ENCODE results near the gene ARFGAP1. TPM values are rescaled to one million over a fixed set of nuclear protein-coding genes. Genes with fewer than 3 reads are reported as not detected.

ARFGAP1 gene
- total RNA-seq, 1 donor from 2014 or later, result 220 TPM

- Histone ChIP-seq H3K79me2 (ENCODE audit: insufficient read depth, low read length) (no peaks in the 10 kb centered on the region), H4K20me1 (ENCODE audit: insufficient read depth, low read length) (peaks cover 4% of the 10 kb centered on the region), H3K9ac (ENCODE audit: low read length) (no peak overlapping the region), H3K36me3 (ENCODE audit: insufficient read depth, low read length) (no peaks in the 10 kb centered on the region), H2AFZ (ENCODE audit: low read depth, low read length) (no peak overlapping the region), H3K27me3 (ENCODE audit: insufficient read depth, low read length) (no peaks in the 10 kb centered on the region), H3K27ac (ENCODE audit: low read depth, low read length) (no peak overlapping the region), H3K9me3 (ENCODE audit: insufficient read depth, low read depth, low read length) (no peaks in the 10 kb centered on the region), H3K4me2 (ENCODE audit: low read length) (no peak overlapping the region), H3K4me1 (ENCODE audit: insufficient read depth, low read length) (peaks cover 39% of the 10 kb centered on the region), H3K4me3 (ENCODE audit: insufficient read depth, low read depth, low read length) (no peak overlapping the region)
- H3K4me3 Mint-ChIP-seq (ENCODE audit: unreplicated experiment), result no peak overlapping the region
- TF ChIP-seq, protein P1, sequence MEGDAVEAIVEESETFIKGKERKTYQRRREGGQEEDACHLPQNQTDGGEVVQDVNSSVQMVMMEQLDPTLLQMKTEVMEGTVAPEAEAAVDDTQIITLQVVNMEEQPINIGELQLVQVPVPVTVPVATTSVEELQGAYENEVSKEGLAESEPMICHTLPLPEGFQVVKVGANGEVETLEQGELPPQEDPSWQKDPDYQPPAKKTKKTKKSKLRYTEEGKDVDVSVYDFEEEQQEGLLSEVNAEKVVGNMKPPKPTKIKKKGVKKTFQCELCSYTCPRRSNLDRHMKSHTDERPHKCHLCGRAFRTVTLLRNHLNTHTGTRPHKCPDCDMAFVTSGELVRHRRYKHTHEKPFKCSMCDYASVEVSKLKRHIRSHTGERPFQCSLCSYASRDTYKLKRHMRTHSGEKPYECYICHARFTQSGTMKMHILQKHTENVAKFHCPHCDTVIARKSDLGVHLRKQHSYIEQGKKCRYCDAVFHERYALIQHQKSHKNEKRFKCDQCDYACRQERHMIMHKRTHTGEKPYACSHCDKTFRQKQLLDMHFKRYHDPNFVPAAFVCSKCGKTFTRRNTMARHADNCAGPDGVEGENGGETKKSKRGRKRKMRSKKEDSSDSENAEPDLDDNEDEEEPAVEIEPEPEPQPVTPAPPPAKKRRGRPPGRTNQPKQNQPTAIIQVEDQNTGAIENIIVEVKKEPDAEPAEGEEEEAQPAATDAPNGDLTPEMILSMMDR (IDR thresholded peaks at IDR 0.05; ENCODE audit: insufficient read depth, low read depth, low read length), result no peak
- TF ChIP-seq EZH2 (IDR thresholded peaks at IDR 0.05; ENCODE audit: insufficient read depth, low read length), result no peak
- peak overlapping the region; percentile 72 for H3K27ac Mint-ChIP-seq (ENCODE audit: unreplicated experiment)
- H3K9me3 Mint-ChIP-seq (ENCODE audit: unreplicated experiment), result no peaks in the 10 kb centered on the region
- H3K4me1 Mint-ChIP-seq (ENCODE audit: low read depth, unreplicated experiment), result peaks cover 39% of the 10 kb centered on the region
- DNase-seq (ENCODE audit: low read depth) (no peak), FAIRE-seq (no peak)
- H3K36me3 Mint-ChIP-seq (ENCODE audit: low read depth, unreplicated experiment), result no peaks in the 10 kb centered on the region
- H3K27me3 Mint-ChIP-seq (ENCODE audit: low read depth, unreplicated experiment), result peaks cover under 1% of the 10 kb centered on the region
Measured at GRCh38 chr20:63226042-63226943, 46.3 kb upstream of the ARFGAP1 start.

DNA sequence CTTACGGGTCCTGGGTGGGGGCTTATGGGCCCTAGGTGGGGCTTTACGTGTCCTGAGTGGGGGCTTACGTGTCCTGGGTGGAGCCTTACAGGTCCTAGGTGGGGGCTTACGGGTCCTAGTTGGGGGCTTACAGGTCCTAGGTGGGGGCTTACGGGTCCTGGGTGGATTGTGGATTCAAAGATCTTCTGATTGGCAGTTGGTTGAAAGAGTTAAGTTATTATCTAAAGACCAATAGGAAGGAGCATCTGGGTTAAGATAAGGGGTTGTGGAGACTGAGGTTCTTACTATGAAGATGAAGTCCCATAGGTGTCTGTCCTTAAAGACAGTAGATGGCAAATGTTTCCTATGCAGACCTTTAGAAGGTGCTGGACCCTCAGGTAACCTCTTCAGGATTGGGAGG, 45.4 kb upstream of the ARFGAP1 start:
- H4K20me1 ChIP-seq (ENCODE audit: insufficient read depth, low read length), result peaks cover 4% of the 10 kb centered on the region
- Mint-ChIP-seq H3K27ac (ENCODE audit: unreplicated experiment) (peak overlapping the region; percentile 72), H3K4me1 (ENCODE audit: low read depth, unreplicated experiment) (peaks cover 49% of the 10 kb centered on the region), H3K4me3 (ENCODE audit: unreplicated experiment) (peak overlapping the region; percentile 6), H3K36me3 (ENCODE audit: low read depth, unreplicated experiment) (no peaks in the 10 kb centered on the region), H3K27me3 (ENCODE audit: low read depth, unreplicated experiment) (no peaks in the 10 kb centered on the region), H3K9me3 (ENCODE audit: unreplicated experiment) (no peaks in the 10 kb centered on the region)
- no peaks in the 10 kb centered on the region for H3K27me3 ChIP-seq (ENCODE audit: insufficient read depth, low read length)
- H2AFZ ChIP-seq (ENCODE audit: low read depth, low read length), result no peak overlapping the region
- no peaks in the 10 kb centered on the region for H3K79me2 ChIP-seq (ENCODE audit: insufficient read depth, low read length)
- DNase-seq (ENCODE audit: low read depth) (no peak), FAIRE-seq (no peak)
- TF ChIP-seq EZH2 (IDR thresholded peaks at IDR 0.05; ENCODE audit: insufficient read depth, low read length), result no peak
- TF ChIP-seq, protein P1 (IDR thresholded peaks at IDR 0.05; ENCODE audit: insufficient read depth, low read depth, low read length), result no peak
- H3K4me3 ChIP-seq (ENCODE audit: insufficient read depth, low read depth, low read length), result no peak overlapping the region
- no peaks in the 10 kb centered on the region for H3K36me3 ChIP-seq (ENCODE audit: insufficient read depth, low read length)
- peaks cover 48% of the 10 kb centered on the region for H3K4me1 ChIP-seq (ENCODE audit: insufficient read depth, low read length)
- H3K9ac ChIP-seq (ENCODE audit: low read length), result no peak overlapping the region
- H3K9me3 ChIP-seq (ENCODE audit: insufficient read depth, low read depth, low read length), result no peaks in the 10 kb centered on the region
- no peak overlapping the region for H3K4me2 ChIP-seq (ENCODE audit: low read length)
- H3K27ac ChIP-seq (ENCODE audit: low read depth, low read length), result no peak overlapping the region

- no peaks in the 10 kb centered on the region for H3K27me3 Mint-ChIP-seq (ENCODE audit: low read depth, unreplicated experiment)
- H3K9ac ChIP-seq (ENCODE audit: low read length), result no peak overlapping the region
- H3K27me3 ChIP-seq (ENCODE audit: insufficient read depth, low read length), result no peaks in the 10 kb centered on the region
- no peaks in the 10 kb centered on the region for H3K79me2 ChIP-seq (ENCODE audit: insufficient read depth, low read length)
- no peaks in the 10 kb centered on the region for H3K9me3 Mint-ChIP-seq (ENCODE audit: unreplicated experiment)
- H3K4me3 ChIP-seq (ENCODE audit: insufficient read depth, low read depth, low read length), result no peak overlapping the region
- peak overlapping the region; percentile 72 for H3K27ac Mint-ChIP-seq (ENCODE audit: unreplicated experiment)
- H3K4me2 ChIP-seq (ENCODE audit: low read length), result no peak overlapping the region
- H2AFZ ChIP-seq (ENCODE audit: low read depth, low read length), result no peak overlapping the region
- TF ChIP-seq, protein P1 (IDR thresholded peaks at IDR 0.05; ENCODE audit: insufficient read depth, low read depth, low read length), result no peak
- no peak for TF ChIP-seq EZH2 (IDR thresholded peaks at IDR 0.05; ENCODE audit: insufficient read depth, low read length)
- no peaks in the 10 kb centered on the region for H3K9me3 ChIP-seq (ENCODE audit: insufficient read depth, low read depth, low read length)
- peaks cover 3% of the 10 kb centered on the region for H4K20me1 ChIP-seq (ENCODE audit: insufficient read depth, low read length)
- H3K4me3 Mint-ChIP-seq (ENCODE audit: unreplicated experiment), result no peak overlapping the region
- no peaks in the 10 kb centered on the region for H3K36me3 Mint-ChIP-seq (ENCODE audit: low read depth, unreplicated experiment)
- H3K36me3 ChIP-seq (ENCODE audit: insufficient read depth, low read length), result no peaks in the 10 kb centered on the region
- H3K4me1 Mint-ChIP-seq (ENCODE audit: low read depth, unreplicated experiment), result peaks cover 55% of the 10 kb centered on the region
- FAIRE-seq, result no peak
- H3K27ac ChIP-seq (ENCODE audit: low read depth, low read length), result no peak overlapping the region
- H3K4me1 ChIP-seq (ENCODE audit: insufficient read depth, low read length), result peaks cover 55% of the 10 kb centered on the region
- no peak for DNase-seq (ENCODE audit: low read depth)
Measured at GRCh38 chr20:63228806-63229205, 43.8 kb upstream of the ARFGAP1 start.
